ENCODE data around the gene CSF1R.
A peak's percentile ranks its signal among the peaks of the same experiment; 100 is the strongest.
"Not testable (repeated sequence)": the region's sequence is repeated elsewhere in the genome, so short reads cannot be mapped to it uniquely, and the experiment has no call there.

Gene CSF1R

GRCh38 chr5:150053713-150054392 lies 32.5 kb downstream of the CSF1R start:
- TF ChIP-seq CTCF (IDR thresholded peaks at IDR 0.05; ENCODE audit: low read depth, low read length): no peak
- DNase-seq (ENCODE audit: extremely low read depth, low read depth): no peak

DNA sequence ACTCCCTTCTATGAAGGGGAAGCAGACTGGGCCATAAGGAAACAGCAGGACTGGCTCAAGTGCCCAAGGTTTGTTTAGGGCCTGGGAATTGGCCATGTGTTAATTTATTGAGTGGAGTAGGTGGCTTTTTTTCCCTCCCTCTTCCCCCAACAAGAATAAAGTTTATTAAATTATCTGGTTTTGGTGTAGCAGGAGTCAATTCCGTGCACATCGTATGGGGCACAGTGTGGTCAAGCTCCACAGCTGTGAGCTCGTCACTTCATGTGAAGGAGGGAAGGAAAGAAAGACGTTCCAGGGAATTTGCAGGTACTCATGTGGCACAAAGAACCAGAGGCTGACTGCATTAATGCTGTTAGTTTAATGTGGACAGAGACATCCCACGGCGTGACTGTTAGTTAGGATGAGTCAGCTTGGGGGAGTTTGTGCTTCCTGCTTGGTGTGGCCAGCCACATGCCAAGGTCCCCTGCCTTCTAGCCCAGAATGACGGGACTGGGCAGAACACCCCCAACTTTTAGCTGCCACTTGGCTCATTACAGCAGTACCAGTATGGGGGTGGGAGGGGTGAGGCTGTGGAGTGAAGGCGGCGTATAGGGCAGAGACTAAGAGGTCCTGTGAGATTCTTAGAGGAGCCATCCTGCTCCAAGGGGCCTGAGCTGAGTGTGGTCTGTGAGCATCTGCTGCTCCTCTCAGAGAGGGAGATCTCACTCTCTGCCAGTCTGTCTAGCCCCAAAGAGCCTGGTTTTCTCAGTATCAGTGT lies 33.2 kb downstream of the CSF1R start:
- TF ChIP-seq CTCF (IDR thresholded peaks at IDR 0.05; ENCODE audit: low read depth, low read length): no peak
- DNase-seq (ENCODE audit: extremely low read depth, low read depth): peak; percentile 19

DNA sequence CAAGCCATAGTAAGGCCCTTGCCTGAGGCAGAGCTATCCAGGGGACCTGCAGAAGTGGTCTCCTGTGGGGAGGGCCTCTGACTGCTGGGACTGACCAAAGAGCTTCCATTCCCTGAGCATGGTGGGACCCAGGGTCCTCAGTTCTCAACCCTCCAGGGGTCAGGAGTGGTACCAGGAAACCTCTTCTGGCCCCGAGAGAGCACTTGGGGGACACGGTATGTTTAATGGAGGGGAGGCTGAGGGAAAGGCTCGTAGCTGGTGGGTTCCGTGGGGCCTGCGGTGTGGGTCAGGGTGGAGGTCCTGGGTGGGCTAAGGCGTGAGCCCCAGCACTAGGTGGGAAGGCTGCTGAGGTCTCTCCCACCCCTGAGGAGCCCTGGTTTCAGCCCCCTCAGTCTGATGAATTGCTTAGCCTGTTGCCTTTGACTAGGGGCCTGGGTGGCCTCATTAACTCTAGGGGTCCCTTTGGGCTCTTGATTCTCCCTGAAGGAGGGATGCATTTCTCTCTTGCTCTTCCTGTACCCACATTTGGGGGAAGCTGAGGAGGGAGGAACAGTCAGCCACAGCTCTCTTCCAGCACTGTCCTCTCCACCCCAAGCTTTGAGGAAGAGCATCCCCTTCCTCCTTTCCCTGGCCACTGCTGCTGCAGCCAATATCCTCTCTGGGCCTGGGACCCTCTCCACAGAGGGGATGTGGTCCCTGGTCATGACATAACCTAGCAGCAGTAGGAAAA lies 34.0 kb downstream of the CSF1R start:
- TF ChIP-seq CTCF (IDR thresholded peaks at IDR 0.05; ENCODE audit: low read depth, low read length): no peak
- no peak for DNase-seq (ENCODE audit: extremely low read depth, low read depth)

DNA sequence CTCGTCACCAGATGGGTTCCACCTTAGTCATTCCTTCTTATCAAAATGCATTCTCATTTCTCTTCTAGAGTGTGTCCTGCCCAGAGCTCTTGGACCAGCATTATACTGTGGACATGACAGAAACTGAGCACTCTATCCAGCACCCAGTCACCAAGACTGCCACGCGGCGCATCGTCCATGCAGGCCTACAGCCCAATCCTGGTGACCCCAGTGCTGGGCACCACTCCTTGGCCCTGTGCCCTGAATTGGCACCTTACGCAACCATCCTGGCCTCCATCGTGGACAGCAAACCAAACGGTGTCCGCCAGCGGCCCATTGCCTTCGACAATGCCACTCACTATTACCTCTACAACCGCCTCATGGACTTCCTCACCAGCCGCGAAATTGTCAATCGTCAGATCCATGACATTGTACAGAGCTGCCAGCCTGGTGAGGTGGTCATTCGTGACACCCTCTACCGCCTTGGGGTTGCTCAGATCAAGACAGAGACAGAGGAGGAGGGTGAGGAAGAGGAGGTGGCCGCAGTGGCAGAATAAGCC lies 34.6 kb downstream of the CSF1R start:
- no peak for TF ChIP-seq CTCF (IDR thresholded peaks at IDR 0.05; ENCODE audit: low read depth, low read length)
- DNase-seq (ENCODE audit: extremely low read depth, low read depth): no peak

DNA sequence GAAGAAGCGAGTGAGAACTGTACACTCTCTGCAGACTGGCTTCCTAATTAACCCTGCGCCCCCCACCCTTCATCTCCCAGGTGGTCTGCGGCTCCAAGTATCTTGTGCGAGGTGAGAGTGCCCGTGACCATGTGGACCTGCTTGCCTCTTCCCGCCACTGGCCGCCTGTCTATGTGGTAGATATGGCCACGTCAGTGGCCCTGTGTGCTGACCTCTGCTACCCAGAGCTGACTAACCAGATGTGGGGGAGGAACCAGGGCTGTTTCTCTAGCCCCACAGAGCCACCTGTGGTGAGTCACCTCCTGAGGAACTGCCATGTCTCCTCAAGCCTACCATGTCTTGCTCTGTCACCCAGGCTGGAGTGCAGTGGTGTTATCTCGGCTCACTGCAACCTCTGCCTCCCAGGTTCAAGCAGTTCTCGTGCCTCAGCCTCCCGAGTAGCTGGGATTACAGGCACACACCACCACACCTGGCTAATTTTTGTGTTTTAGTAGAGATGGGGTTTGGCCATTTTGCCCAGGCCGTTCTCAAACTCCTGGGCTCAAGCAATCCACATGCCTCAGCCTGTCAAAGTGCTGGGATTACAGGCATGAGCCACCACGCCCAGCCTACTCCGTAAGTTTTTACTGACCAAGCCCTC lies 36.1 kb downstream of the CSF1R start:
- DNase-seq (ENCODE audit: extremely low read depth, low read depth): not testable (repeated sequence)

DNA sequence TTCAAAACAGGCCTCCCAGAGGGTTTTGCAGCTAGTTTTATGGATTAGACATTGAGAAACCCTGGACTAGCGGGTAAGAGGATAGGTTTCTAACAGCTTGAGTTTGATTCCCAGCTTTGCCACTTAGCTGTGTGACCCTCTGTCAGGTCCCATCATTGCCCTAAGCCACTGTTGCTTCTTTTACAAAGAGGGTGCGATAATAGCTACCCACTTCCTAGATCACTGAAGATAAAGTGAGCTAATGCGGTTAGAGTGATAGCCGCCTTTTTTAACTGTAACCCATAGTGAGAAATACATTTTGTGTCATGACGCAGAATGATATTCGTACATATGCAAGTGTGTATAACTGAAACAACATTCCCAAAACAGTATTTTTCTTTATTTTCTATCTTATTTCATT lies 40.3 kb downstream of the CSF1R start:
- TF ChIP-seq CTCF (IDR thresholded peaks at IDR 0.05; ENCODE audit: low read depth, low read length): no peak
- no peak for DNase-seq (ENCODE audit: extremely low read depth, low read depth)

- no peak for DNase-seq (ENCODE audit: extremely low read depth, low read depth)
- no peak for TF ChIP-seq CTCF (IDR thresholded peaks at IDR 0.05; ENCODE audit: low read depth, low read length)
Observed at GRCh38 chr5:150045549-150045948, 40.8 kb downstream of the CSF1R start.
